Liver (tissue), 9 donors: ENCODE results near the gene PYGB. TPM values are rescaled to one million over a fixed set of nuclear protein-coding genes. Genes with fewer than 3 reads are reported as not detected.

Experiments
- DNase-seq: peaks from one replicate; pipeline ENCODE4 v3.0.0-alpha.2; 2017; ENCODE audit warnings: low spot score
- H3K27ac ChIP-seq, 2 donors: one replicate each; pipeline ENCODE4 v1.7.0; 2013; ENCODE audit warnings: inconsistent platforms in 2 of 2, low read length in 2 of 2, control low read depth in 1 of 2, low read depth in 1 of 2, mild to moderate bottlenecking in 1 of 2
- H3K27me3 ChIP-seq, 4 donors: one replicate each; pipeline versions ENCODE4 v1.6.1 to v1.7.0; 2013; ENCODE audit warnings: low read length in 3 of 4, inconsistent platforms in 1 of 4, mild to moderate bottlenecking in 1 of 4, moderate library complexity in 1 of 4; ENCODE audit not compliant: control insufficient read depth in 4 of 4, insufficient read depth in 4 of 4
- H3K36me3 ChIP-seq, 4 donors: one replicate each; pipeline versions ENCODE4 v1.6.1 to v1.7.0; 2013; ENCODE audit warnings: low read length in 3 of 4, mild to moderate bottlenecking in 3 of 4, low read depth in 1 of 4, moderate library complexity in 1 of 4; ENCODE audit not compliant: control insufficient read depth in 4 of 4, insufficient read depth in 3 of 4
- H3K4me1 ChIP-seq, 4 donors: one replicate each; pipeline versions ENCODE4 v1.6.1 to v1.7.0; 2013; ENCODE audit warnings: low read length in 3 of 4, mild to moderate bottlenecking in 3 of 4, moderate library complexity in 1 of 4; ENCODE audit not compliant: control insufficient read depth in 4 of 4, insufficient read depth in 4 of 4
- H3K4me3 ChIP-seq, 3 donors: one replicate each; pipeline versions ENCODE4 v1.6.1 to v1.7.0; 2013; ENCODE audit warnings: low read length in 3 of 3, control low read depth in 1 of 3, low read depth in 1 of 3, mild to moderate bottlenecking in 1 of 3
- H3K9ac ChIP-seq, 2 donors: one replicate each; pipeline ENCODE4 v1.7.0; 2013; ENCODE audit warnings: low read length in 2 of 2, mild to moderate bottlenecking in 2 of 2, moderate library complexity in 2 of 2, control low read depth in 1 of 2, low read depth in 1 of 2
- H3K9me3 ChIP-seq, 4 donors: one replicate each; pipeline versions ENCODE4 v1.6.1 to v1.7.0; 2013; ENCODE audit warnings: low read length in 3 of 4; ENCODE audit not compliant: control insufficient read depth in 4 of 4
- EGR1 ChIP-seq, 2 donors: IDR thresholded peaks; 2 replicates each; pipeline ENCODE4 v1.6.1; 2016 to 2018; ENCODE audit warnings: antibody characterized with exemption in 2 of 2, low read depth in 2 of 2
- FOXA1 ChIP-seq: IDR thresholded peaks from 2 replicates; pipeline ENCODE4 v1.6.1; 2016; ENCODE audit warnings: antibody characterized with exemption
- FOXA2 ChIP-seq: IDR thresholded peaks from 2 replicates; pipeline ENCODE4 v1.6.1; 2016; ENCODE audit warnings: antibody characterized with exemption
- GABPA ChIP-seq, 2 donors: IDR thresholded peaks in 1 of 2; conservative IDR thresholded peaks in 1 of 2; 2 replicates each; pipeline ENCODE4 v1.6.1; 2016; ENCODE audit warnings: antibody characterized with exemption in 2 of 2, mild to moderate bottlenecking in 1 of 2, moderate library complexity in 1 of 2
- HNF4A ChIP-seq, 2 donors: conservative IDR thresholded peaks; 2 replicates each; pipeline ENCODE4 v1.6.1; 2016; ENCODE audit warnings: antibody characterized with exemption in 2 of 2, mild to moderate bottlenecking in 2 of 2
- HNF4G ChIP-seq: IDR thresholded peaks from 2 replicates; pipeline ENCODE4 v1.6.1; 2016; ENCODE audit warnings: antibody characterized with exemption
- JUND ChIP-seq, 2 donors: IDR thresholded peaks; 2 replicates each; pipeline ENCODE4 v1.6.1; 2016; ENCODE audit warnings: antibody characterized with exemption in 2 of 2
- NR2F2 ChIP-seq: IDR thresholded peaks from 2 replicates; pipeline ENCODE4 v1.6.1; 2016; ENCODE audit warnings: antibody characterized with exemption
- RAD21 ChIP-seq, 2 donors: IDR thresholded peaks; 2 replicates each; pipeline ENCODE4 v1.6.1; 2016; ENCODE audit warnings: antibody characterized with exemption in 2 of 2, mild to moderate bottlenecking in 2 of 2
- RXRA ChIP-seq, 2 donors: IDR thresholded peaks; 2 replicates each; pipeline ENCODE4 v1.6.1; 2017 to 2018; ENCODE audit warnings: antibody characterized with exemption in 2 of 2, mild to moderate bottlenecking in 1 of 2
- SP1 ChIP-seq: IDR thresholded peaks from 2 replicates; pipeline ENCODE4 v1.6.1; 2018; ENCODE audit warnings: antibody characterized with exemption, mild to moderate bottlenecking
- TAF1 ChIP-seq: conservative IDR thresholded peaks from 2 replicates; pipeline ENCODE4 v1.6.1; 2016; ENCODE audit warnings: antibody characterized with exemption, mild to moderate bottlenecking
- YY1 ChIP-seq: IDR thresholded peaks from 2 replicates; pipeline ENCODE4 v1.6.1; 2016; ENCODE audit warnings: antibody characterized with exemption, mild to moderate bottlenecking
- WGBS: extraction: QIAGEN DNeasy Blood & Tissue Kit; methylation state at CpG from one replicate; pipeline ENCODE4 v1.1.7; 2013; 5-methylcytosine and 5-hydroxymethylcytosine counted together
- polyA plus RNA-seq, 2 donors: library from polyadenylated mRNA; stranded (reverse) in 1 of 2; unstranded in 1 of 2; fragments of 200-250 nt in 1 of 2; fragments of >200 nt in 1 of 2; fragmentation: Nextera tagmentation in 1 of 2; extraction: Ambion mirVana in 1 of 2; gene quantifications; one replicate each; pipeline versions ENCODE4 v1.2.1 to v1.2.3, GENCODE V29; 2013 to 2015
- total RNA-seq, 2 donors: library from RNA; depleted of rRNA; stranded (reverse); fragments of >200 nt; gene quantifications; one replicate each; pipeline ENCODE4 v1.2.3, GENCODE V29; 2014
- TF ChIP-seq, protein P1 (sequence below): fragments of 150-350 bp; IDR thresholded peaks from 2 replicates; pipeline ENCODE4 v1.5.1; 2017; ENCODE audit warnings: improper control_type of control experiment, low read depth, low read length; ENCODE audit not compliant: missing input control
- TF ChIP-seq, protein P2 (sequence below): IDR thresholded peaks from 2 replicates; pipeline ENCODE4 v1.6.1; 2016; ENCODE audit warnings: antibody characterized with exemption
- TF ChIP-seq, protein P3 (sequence below): IDR thresholded peaks from 2 replicates; pipeline ENCODE4 v1.6.1; 2016; ENCODE audit warnings: antibody characterized with exemption
- TF ChIP-seq, protein P4 (sequence below): IDR thresholded peaks from 2 replicates; pipeline ENCODE4 v1.6.1; 2016; ENCODE audit warnings: antibody characterized with exemption
- TF ChIP-seq, protein P5 (sequence below): IDR thresholded peaks from 2 replicates; pipeline ENCODE4 v1.6.1; 2016; ENCODE audit warnings: antibody characterized with exemption, mild to moderate bottlenecking
- donor health status: healthy.
- donor health status: healthy.
- donor health status: healthy.
- donor health status: healthy.
- donor health status: healthy.

The PYGB gene
- total and polyA plus RNA-seq, 4 donors: 3.6 to 11.7 (median 9.8) TPM

DNA sequence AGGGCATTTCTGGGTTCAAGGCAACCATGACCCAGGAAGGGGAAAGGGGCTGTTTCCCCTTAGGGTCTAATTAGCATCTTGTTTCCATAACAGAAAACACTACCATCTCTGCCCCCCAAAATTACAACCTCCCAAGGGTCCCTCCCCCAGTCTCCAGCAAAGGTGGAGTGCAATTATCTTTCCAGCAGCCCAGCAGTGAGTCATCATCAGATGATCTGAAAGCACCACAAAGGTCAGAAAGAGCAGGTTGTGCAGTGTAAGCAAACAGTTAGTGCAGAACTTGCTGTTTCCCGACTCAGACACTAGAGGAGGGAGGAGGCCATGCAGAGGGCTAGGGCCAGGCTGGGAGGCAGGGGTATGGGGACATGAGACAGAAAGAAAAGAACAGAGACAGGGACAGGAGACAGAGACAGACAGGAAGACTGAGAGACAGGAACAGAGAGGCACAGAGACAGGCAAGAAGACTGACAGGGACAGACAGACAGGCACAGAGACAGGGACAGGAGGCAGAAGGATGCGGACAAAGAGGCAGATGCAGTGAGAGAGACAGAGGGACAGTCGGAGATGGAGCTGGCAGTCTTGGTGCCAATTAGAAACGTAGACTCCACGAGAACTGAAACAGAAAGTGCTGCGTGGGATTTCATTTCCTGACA is 62.5 kb downstream of the PYGB start:
- Histone ChIP-seq H3K9me3 (no peaks in the 10 kb centered on the region), H3K9ac (peak overlapping the region in 1 of 2 donors; percentile 50), H3K36me3 (no peaks in the 10 kb centered on the region), H3K27me3 (no peaks in the 10 kb centered on the region), H3K27ac (peak overlapping the region; percentile 71 to 90), H3K4me1 (peaks cover 7 to 25% (median 22%) of the 10 kb centered on the region in 4 donors), H3K4me3 (peak overlapping the region in 1 of 3 donors; percentile 13)
- DNase-seq: no peak
- TF ChIP-seq, protein P1, sequence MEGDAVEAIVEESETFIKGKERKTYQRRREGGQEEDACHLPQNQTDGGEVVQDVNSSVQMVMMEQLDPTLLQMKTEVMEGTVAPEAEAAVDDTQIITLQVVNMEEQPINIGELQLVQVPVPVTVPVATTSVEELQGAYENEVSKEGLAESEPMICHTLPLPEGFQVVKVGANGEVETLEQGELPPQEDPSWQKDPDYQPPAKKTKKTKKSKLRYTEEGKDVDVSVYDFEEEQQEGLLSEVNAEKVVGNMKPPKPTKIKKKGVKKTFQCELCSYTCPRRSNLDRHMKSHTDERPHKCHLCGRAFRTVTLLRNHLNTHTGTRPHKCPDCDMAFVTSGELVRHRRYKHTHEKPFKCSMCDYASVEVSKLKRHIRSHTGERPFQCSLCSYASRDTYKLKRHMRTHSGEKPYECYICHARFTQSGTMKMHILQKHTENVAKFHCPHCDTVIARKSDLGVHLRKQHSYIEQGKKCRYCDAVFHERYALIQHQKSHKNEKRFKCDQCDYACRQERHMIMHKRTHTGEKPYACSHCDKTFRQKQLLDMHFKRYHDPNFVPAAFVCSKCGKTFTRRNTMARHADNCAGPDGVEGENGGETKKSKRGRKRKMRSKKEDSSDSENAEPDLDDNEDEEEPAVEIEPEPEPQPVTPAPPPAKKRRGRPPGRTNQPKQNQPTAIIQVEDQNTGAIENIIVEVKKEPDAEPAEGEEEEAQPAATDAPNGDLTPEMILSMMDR: peak; percentile 57
- no peak for TF ChIP-seq EGR1 (IDR thresholded peaks at IDR 0.05; ENCODE audit: low read depth in 2 of 2)
- TF ChIP-seq TAF1: no peak
- TF ChIP-seq HNF4A (conservative IDR thresholded peaks at IDR 0.05): peak; percentile 55 to 81
- TF ChIP-seq FOXA1: no peak
- no peak for TF ChIP-seq FOXA2
- TF ChIP-seq JUND (IDR thresholded peaks at IDR 0.05): peak; percentile 99 to 100
- peak; percentile 58 to 89 for TF ChIP-seq RXRA (IDR thresholded peaks at IDR 0.05)
- TF ChIP-seq, protein P2, sequence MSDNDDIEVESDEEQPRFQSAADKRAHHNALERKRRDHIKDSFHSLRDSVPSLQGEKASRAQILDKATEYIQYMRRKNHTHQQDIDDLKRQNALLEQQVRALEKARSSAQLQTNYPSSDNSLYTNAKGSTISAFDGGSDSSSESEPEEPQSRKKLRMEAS: no peak
- TF ChIP-seq, protein P3, sequence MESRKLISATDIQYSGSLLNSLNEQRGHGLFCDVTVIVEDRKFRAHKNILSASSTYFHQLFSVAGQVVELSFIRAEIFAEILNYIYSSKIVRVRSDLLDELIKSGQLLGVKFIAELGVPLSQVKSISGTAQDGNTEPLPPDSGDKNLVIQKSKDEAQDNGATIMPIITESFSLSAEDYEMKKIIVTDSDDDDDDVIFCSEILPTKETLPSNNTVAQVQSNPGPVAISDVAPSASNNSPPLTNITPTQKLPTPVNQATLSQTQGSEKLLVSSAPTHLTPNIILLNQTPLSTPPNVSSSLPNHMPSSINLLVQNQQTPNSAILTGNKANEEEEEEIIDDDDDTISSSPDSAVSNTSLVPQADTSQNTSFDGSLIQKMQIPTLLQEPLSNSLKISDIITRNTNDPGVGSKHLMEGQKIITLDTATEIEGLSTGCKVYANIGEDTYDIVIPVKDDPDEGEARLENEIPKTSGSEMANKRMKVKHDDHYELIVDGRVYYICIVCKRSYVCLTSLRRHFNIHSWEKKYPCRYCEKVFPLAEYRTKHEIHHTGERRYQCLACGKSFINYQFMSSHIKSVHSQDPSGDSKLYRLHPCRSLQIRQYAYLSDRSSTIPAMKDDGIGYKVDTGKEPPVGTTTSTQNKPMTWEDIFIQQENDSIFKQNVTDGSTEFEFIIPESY: no peak
- peak; percentile 91 to 92 for TF ChIP-seq RAD21 (IDR thresholded peaks at IDR 0.05)
- TF ChIP-seq HNF4G: no peak
- TF ChIP-seq, protein P4, sequence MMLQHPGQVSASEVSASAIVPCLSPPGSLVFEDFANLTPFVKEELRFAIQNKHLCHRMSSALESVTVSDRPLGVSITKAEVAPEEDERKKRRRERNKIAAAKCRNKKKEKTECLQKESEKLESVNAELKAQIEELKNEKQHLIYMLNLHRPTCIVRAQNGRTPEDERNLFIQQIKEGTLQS: peak; percentile 98
- TF ChIP-seq YY1: peak; percentile 70
- TF ChIP-seq GABPA (IDR thresholded peaks at IDR 0.05 in 1 of 2, conservative IDR thresholded peaks at IDR 0.05 in 1 of 2): no peak
- TF ChIP-seq, protein P5, sequence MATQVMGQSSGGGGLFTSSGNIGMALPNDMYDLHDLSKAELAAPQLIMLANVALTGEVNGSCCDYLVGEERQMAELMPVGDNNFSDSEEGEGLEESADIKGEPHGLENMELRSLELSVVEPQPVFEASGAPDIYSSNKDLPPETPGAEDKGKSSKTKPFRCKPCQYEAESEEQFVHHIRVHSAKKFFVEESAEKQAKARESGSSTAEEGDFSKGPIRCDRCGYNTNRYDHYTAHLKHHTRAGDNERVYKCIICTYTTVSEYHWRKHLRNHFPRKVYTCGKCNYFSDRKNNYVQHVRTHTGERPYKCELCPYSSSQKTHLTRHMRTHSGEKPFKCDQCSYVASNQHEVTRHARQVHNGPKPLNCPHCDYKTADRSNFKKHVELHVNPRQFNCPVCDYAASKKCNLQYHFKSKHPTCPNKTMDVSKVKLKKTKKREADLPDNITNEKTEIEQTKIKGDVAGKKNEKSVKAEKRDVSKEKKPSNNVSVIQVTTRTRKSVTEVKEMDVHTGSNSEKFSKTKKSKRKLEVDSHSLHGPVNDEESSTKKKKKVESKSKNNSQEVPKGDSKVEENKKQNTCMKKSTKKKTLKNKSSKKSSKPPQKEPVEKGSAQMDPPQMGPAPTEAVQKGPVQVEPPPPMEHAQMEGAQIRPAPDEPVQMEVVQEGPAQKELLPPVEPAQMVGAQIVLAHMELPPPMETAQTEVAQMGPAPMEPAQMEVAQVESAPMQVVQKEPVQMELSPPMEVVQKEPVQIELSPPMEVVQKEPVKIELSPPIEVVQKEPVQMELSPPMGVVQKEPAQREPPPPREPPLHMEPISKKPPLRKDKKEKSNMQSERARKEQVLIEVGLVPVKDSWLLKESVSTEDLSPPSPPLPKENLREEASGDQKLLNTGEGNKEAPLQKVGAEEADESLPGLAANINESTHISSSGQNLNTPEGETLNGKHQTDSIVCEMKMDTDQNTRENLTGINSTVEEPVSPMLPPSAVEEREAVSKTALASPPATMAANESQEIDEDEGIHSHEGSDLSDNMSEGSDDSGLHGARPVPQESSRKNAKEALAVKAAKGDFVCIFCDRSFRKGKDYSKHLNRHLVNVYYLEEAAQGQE: no peak
- TF ChIP-seq NR2F2: peak; percentile 89
- TF ChIP-seq SP1: peak; percentile 63
- WGBS: 12% methylated on average over 6 of the region's 6 CpGs
